SKM-1 (cell line): ENCODE measurements around the gene HDAC7.
"Not testable (repeated sequence)": the region's sequence is repeated elsewhere in the genome, so short reads cannot be mapped to it uniquely, and the experiment has no call there.

ENCODE experiments used
- DNase-seq: peaks from one replicate; lab custom pipeline; 2025; ENCODE audit not compliant: unreplicated experiment; lab: John Stamatoyannopoulos, UW

HDAC7 gene

GRCh38 chr12:47813511-47814196, 6.0 kb downstream of the HDAC7 start:
- DNase-seq: no peak

- peak; percentile 19 for DNase-seq
These were observed 6.7 kb downstream of the HDAC7 start for GRCh38 chr12:47812797-47813510.

GRCh38 chr12:47811581-47812484, 7.9 kb downstream of the HDAC7 start:
- no peak for DNase-seq

GRCh38 chr12:47811072-47811396, 8.7 kb downstream of the HDAC7 start:
- DNase-seq: no peak

- not testable (repeated sequence) for DNase-seq
These were observed 10.2 kb downstream of the HDAC7 start for GRCh38 chr12:47809518-47809917.

GRCh38 chr12:47808574-47809365, 10.9 kb downstream of the HDAC7 start:
- DNase-seq: no peak

- DNase-seq: no peak
These were observed 11.7 kb downstream of the HDAC7 start for GRCh38 chr12:47808050-47808449.

GRCh38 chr12:47807338-47807737, 12.4 kb downstream of the HDAC7 start:
- DNase-seq: no peak

- DNase-seq: no peak
These were observed 14.3 kb downstream of the HDAC7 start for GRCh38 chr12:47805417-47805816.

GRCh38 chr12:47804171-47804570, 15.5 kb downstream of the HDAC7 start:
- DNase-seq: no peak

GRCh38 chr12:47803191-47803875, 16.4 kb downstream of the HDAC7 start:
- no peak for DNase-seq

GRCh38 chr12:47802312-47802711, 17.4 kb downstream of the HDAC7 start:
- no peak for DNase-seq

GRCh38 chr12:47801904-47802246, 17.8 kb downstream of the HDAC7 start:
- no peak for DNase-seq

GRCh38 chr12:47801170-47801903, 18.4 kb downstream of the HDAC7 start:
- no peak for DNase-seq

GRCh38 chr12:47800582-47800981, 19.1 kb downstream of the HDAC7 start:
- no peak for DNase-seq

- DNase-seq: no peak
These were observed 20.2 kb downstream of the HDAC7 start for GRCh38 chr12:47799357-47799955.

GRCh38 chr12:47798382-47798948, 21.2 kb downstream of the HDAC7 start:
- no peak for DNase-seq

GRCh38 chr12:47797441-47797840, 22.3 kb downstream of the HDAC7 start:
- no peak for DNase-seq

GRCh38 chr12:47795814-47796411, 23.8 kb downstream of the HDAC7 start:
- DNase-seq: no peak
